LNCAP (cell line): Measurements from ENCODE around the gene PXMP2.

ENCODE experiments used
- TF ChIP-seq, protein P1 (sequence below): fragments of 450-650 bp; IDR thresholded peaks from 2 replicates; pipeline ENCODE4 v1.5.1; 2017; ENCODE audit warnings: mild to moderate bottlenecking

PXMP2 gene

DNA sequence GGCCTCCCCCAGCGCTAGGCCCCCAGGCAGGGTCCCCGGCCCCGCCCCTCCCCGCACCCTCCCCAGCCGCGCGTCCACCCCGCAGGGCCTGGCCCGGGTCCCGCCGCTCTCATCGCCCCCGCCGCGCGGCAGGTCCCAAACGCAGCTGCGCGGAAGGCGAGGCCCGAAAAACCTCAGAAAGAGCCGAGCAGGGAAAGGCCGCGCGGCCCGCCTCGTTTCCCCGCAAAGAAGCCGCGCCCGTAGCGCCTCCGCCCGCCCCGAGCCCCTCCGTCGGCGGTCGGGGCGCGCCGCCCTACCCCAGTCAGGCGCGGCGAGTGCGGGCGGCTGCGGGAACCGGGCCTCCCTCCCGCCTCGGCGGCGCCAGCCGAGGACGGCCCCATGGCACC, 569 bp upstream of the PXMP2 start:
- TF ChIP-seq, protein P1, sequence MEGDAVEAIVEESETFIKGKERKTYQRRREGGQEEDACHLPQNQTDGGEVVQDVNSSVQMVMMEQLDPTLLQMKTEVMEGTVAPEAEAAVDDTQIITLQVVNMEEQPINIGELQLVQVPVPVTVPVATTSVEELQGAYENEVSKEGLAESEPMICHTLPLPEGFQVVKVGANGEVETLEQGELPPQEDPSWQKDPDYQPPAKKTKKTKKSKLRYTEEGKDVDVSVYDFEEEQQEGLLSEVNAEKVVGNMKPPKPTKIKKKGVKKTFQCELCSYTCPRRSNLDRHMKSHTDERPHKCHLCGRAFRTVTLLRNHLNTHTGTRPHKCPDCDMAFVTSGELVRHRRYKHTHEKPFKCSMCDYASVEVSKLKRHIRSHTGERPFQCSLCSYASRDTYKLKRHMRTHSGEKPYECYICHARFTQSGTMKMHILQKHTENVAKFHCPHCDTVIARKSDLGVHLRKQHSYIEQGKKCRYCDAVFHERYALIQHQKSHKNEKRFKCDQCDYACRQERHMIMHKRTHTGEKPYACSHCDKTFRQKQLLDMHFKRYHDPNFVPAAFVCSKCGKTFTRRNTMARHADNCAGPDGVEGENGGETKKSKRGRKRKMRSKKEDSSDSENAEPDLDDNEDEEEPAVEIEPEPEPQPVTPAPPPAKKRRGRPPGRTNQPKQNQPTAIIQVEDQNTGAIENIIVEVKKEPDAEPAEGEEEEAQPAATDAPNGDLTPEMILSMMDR: no peak

DNA sequence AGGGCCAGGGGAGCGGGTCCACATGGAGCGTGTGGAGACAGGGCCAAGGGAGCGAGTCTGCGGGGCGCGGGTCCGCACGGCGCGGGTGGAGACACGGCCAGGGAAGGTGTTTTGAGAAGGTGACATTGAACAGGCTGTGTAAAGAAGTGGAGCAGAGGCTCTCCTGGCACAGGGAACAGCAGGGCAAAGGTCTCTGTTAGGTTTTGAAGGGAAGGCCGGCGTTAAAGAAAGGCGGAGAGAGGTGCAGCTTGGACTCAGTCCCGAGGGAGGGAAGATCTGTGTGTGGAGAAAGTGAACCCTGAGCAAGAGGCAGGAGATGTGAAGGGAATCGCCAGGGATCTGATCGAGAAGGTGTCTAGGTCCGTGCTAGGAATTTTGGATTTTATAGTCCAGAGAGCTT, 1.8 kb downstream of the PXMP2 start:
- TF ChIP-seq, protein P1: no peak

DNA sequence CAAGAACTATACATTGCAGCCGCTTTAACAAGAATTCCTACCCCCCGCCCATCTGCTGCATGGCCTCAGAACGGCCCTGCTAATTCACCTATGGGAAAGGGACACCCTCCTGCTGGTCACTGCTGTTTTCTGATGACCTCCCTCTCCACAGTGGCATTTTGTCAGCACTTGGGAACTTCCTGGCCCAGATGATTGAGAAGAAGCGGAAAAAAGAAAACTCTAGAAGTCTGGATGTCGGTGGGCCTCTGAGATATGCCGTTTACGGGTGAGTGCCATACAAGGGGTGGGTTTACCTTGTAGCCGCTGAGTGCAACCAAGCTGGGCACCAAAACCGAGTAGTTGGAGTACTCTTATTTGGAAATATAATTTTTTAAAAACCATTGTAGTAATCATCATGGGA, 2.7 kb downstream of the PXMP2 start:
- TF ChIP-seq, protein P1: no peak

DNA sequence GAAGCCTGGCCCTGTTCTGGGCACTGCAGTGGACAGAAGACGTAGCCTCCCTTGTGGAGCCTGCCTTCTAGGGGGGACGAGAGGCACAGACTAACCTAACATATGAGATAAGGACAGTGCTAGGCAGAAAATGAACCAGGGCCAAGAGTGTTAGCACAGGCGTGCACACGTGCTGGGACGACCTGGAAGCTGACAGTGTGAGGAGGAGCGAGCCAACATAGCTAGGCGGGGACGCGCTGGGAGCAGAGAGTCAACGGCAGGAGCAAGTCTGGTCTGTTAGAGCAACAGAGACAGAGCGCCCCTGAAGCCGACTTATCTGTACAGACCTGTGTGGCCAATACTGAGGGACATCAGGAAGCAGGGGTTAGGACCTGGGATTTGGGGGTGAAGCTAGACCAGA, 8.0 kb downstream of the PXMP2 start:
- TF ChIP-seq, protein P1: no peak

DNA sequence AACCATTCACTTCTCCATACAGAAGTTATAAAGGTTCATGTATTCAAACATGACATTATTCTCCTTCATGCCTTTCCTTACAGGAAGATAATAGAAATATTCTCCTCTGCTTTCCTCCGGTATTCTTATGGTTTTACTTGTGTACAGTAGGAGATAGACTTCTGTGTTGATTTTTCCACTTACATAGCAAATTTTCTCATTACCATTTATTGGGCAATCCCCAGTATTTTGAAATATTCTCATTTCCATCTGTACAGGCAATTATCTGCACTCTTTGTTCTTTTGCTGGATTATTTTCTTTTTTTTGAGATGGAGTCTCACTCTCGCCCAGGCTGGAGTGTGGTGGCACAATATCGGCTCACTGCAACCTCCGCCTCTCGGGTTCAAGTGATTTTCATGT, 11.0 kb downstream of the PXMP2 start:
- TF ChIP-seq, protein P1: no peak

DNA sequence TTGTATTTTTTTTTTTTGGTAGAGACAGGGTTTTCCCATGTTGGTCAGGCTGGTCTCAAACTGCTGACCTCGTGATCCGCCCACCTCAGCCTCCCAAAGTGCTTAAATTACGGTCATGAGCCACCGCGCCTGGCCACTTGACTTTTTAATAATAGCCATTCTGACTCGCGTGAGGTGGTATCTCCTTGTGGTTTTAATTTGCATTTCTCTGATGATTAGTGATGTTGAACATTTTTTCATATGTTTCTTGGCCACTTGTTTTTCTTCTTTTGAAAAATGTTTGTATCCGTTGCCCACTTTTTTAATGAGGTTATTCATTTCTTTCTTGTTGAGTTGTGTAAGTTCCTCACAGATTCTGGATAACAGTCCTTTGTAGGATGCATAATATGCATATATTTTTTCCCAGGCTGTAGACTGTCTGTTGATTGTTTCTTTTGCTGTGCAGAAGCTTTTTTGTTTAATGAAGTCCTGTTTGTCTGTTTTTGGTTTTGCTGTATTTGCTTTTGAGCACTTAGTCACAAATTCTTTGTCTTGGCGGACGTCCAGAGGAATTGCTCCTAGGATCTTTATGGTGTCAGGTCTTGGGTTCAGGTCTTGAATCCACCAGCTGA, 12.9 kb downstream of the PXMP2 start:
- TF ChIP-seq, protein P1: no peak

DNA sequence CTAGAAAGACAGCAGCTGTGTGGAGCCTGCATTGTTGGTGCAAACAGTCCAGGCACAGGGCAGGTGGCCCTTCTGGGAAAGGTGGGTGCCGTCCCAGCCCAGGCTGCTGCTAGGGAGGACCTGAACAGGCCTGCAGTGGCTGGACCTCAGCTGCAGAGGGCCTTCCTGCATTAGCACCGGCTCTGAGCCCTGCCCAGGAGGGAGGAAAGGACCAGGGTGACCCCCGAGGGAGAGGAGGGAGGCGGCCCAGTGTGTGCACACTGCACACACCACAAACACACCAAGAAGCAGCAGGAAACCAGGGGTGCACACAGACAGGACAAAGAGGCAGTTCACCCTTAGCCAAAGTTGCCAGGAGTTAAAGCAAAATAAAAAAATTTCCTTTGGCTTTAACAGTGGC, 15.3 kb downstream of the PXMP2 start:
- TF ChIP-seq, protein P1: no peak

DNA sequence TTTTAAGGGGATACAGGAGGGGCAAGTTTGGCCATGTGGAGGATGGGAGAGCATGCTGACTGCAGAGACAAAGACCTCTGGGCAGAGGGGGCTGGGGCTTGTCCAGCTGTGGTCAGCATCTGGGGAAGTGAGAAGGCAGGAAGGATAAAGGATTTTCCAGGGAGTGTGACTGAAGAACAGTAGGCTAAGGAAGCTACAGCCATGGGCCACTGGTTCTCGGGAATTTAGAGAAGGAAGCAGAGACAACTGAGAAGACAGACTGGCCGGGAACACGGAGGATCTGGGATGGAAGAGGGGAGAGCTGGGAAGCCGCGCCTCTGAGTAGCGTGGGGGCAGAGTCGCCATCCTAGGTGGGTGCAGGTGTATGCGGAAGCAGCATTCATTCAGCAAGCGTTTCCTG, 16.3 kb downstream of the PXMP2 start:
- TF ChIP-seq, protein P1: no peak
